DND-41 (cell line): Measurements from ENCODE around the gene MYO16.

Experiments
- EZH2 ChIP-seq: IDR thresholded peaks from 3 replicates; pipeline ENCODE4 v1.6.1; 2012; ENCODE audit warnings: borderline replicate concordance, low read depth, mild to moderate bottlenecking, moderate library complexity, low read length, inconsistent platforms; ENCODE audit not compliant: severe bottlenecking
- TF ChIP-seq, protein P1 (sequence below): IDR thresholded peaks from 2 replicates; pipeline ENCODE4 v1.5.1; 2012; ENCODE audit warnings: borderline replicate concordance, low read length, moderate library complexity, mild to moderate bottlenecking; ENCODE audit not compliant: poor library complexity, severe bottlenecking; ENCODE audit errors: extremely low read depth

DNA sequence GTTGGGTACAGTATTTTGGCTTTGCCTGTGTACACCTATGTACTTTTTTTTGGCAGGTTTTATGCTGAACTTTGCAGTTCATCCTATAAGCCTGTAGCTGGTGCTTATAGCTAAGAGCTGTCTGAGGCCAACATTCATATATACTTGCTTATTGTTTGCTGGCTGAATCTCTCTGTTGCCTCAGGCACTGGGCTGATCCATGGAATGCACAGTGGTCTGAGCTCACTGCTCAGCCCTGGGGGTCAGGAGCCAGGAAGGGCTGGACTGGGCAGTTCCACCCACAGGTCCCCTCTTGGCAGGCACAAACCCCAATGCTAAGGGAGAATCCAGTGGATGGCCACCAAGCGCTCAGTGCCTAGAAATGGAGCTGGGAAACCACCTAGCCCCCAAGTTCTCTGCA is 308.7 kb downstream of the MYO16 start:
- TF ChIP-seq, protein P1, sequence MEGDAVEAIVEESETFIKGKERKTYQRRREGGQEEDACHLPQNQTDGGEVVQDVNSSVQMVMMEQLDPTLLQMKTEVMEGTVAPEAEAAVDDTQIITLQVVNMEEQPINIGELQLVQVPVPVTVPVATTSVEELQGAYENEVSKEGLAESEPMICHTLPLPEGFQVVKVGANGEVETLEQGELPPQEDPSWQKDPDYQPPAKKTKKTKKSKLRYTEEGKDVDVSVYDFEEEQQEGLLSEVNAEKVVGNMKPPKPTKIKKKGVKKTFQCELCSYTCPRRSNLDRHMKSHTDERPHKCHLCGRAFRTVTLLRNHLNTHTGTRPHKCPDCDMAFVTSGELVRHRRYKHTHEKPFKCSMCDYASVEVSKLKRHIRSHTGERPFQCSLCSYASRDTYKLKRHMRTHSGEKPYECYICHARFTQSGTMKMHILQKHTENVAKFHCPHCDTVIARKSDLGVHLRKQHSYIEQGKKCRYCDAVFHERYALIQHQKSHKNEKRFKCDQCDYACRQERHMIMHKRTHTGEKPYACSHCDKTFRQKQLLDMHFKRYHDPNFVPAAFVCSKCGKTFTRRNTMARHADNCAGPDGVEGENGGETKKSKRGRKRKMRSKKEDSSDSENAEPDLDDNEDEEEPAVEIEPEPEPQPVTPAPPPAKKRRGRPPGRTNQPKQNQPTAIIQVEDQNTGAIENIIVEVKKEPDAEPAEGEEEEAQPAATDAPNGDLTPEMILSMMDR, result no peak
- TF ChIP-seq EZH2, result no peak
